ENCODE measurements around the gene ATAD3A.

DNA sequence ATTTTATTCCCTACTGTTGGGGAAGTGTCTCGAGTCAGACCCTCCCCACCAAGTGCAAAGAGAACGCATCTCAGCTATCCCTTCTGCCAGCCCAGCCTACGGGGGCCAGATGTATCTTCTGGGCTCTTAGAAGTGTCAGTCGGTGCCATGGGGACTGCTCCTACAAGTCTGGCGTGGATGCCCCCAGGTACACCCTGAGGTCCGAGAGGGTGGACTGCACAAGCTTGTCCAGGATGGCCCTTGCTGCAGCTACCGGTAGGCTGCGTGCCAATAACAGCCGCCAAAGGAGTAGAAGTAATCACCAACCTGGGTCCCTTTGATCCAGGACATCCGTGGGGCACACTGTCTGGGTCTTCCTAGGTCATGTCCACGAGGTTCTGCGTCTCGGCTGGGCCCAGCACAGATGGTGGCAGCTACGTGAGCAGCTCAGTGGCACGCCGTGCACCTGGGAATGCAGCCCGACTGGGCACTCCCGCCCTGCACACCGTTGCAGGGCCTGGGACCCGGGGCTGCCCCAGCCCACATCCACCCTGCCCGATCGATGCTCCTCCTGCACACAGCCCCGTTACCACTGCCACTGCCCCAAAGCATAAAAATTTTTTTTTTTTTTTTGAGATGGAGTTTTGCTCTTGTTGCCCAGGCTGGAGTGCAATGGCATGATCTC is 71.5 kb downstream of the ATAD3A start:
- TF ChIP-seq, protein P1, sequence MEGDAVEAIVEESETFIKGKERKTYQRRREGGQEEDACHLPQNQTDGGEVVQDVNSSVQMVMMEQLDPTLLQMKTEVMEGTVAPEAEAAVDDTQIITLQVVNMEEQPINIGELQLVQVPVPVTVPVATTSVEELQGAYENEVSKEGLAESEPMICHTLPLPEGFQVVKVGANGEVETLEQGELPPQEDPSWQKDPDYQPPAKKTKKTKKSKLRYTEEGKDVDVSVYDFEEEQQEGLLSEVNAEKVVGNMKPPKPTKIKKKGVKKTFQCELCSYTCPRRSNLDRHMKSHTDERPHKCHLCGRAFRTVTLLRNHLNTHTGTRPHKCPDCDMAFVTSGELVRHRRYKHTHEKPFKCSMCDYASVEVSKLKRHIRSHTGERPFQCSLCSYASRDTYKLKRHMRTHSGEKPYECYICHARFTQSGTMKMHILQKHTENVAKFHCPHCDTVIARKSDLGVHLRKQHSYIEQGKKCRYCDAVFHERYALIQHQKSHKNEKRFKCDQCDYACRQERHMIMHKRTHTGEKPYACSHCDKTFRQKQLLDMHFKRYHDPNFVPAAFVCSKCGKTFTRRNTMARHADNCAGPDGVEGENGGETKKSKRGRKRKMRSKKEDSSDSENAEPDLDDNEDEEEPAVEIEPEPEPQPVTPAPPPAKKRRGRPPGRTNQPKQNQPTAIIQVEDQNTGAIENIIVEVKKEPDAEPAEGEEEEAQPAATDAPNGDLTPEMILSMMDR (IDR thresholded peaks at IDR 0.05): no peak
- TF ChIP-seq POLR2A (IDR thresholded peaks at IDR 0.05) (no peak), EP300 (IDR thresholded peaks at IDR 0.05) (no peak)

Measured in ovary (tissue), 3 donors.